Left lobe of liver (tissue), 2 donors: ENCODE measurements around the gene RBFOX1. TPM values are rescaled to one million over a fixed set of nuclear protein-coding genes. Genes with fewer than 3 reads are reported as not detected.

Experiments
- ATAC-seq: fragments of 200-7000 bp; cut with Tn5 transposase; one replicate; pipeline ENCODE4 v1.9.1; 2020; ENCODE audit warnings: mild to moderate bottlenecking, moderate library complexity
- DNase-seq: peaks from one replicate; pipeline ENCODE4 v3.0.0-alpha.2; 2020; ENCODE audit warnings: low spot score
- total RNA-seq: library from RNA; stranded (reverse); gene quantifications from one replicate; pipeline ENCODE4 v1.2.1, GENCODE V29; 2021
- donor health status: DM: no; HTN: no; CAD: no; lungs with moderate emphysema.
- donor health status: DM: no; HTN: yes; CAD: no.

The RBFOX1 gene
- total RNA-seq, 1 donor from 2014 or later: not detected

DNA sequence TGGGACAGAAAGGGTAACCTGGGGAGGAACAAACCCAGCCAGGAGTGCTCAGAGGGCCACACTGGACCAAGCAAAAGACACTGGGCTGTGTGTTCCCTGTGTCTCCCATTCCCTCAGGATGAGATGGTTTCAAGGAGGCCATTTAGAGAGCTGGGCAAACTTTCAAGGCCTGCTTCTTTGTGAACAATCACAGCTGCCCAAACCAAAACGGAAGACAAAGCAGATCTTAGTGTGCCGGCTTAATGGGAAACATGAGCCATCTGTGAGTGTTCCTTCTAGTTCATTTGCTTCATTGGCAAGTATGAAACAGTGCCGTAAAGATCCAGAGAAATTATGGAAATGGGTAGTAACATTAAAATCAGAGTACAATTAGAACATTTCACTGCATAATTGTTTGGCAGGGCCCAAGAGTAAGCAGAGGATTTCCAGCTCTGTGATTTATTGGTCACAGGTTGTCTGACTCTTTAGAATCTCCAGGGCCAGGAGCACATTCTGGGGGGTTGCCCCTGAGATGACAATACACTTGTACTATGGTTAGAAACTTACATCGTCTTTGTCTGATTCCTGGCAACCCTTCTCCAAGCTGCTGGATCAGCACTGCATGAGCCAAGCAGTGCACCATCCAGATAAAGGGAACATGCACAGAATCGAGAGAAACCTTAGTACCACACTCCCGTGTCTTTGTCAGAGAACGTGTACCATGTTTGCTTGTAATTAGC is 412.1 kb downstream of the RBFOX1 start:
- DNase-seq (no peak), ATAC-seq (no peak)

DNA sequence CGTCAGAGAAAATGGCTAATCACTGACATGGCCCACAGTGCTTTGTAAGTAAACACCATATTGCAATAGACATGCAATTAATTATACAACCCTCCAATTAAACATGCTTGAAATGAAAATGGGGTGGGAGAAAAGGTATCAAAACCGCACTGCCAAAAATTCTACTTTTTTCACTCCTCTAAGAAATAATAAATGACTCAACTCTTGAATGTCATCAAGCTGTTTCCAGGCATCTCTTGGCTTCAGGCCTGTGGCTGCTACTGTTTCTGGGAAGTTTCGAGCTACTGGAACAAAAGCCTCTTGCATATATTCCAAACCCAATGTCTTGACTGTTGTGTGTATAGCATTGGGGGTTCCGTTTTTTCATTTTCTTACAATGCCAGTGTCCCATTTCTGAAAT is 412.6 kb downstream of the RBFOX1 start:
- DNase-seq (no peak), ATAC-seq (no peak)

- ATAC-seq: no peak
- DNase-seq: no peak
These were observed 414.3 kb downstream of the RBFOX1 start for GRCh38 chr16:7746941-7747340.

DNA sequence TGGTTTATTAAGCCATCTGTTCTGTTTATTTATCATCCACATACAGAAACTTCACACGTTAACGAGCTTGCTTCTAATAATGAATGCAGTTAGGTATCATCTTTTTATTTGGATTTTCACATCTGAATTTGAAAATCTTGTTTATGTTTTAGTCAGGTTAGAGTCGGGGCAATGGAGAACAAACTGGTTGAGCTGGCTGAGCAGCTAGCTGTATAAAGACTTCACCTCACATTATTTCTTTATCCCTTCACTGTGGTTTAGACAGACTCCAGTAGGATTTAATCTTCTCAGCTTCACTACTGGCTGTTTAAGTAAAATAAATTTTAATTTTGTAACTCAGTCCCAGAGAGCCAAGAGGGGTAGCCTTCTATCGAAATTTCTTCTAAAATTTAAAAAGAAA is 415.9 kb downstream of the RBFOX1 start:
- DNase-seq (no peak), ATAC-seq (no peak)

DNA sequence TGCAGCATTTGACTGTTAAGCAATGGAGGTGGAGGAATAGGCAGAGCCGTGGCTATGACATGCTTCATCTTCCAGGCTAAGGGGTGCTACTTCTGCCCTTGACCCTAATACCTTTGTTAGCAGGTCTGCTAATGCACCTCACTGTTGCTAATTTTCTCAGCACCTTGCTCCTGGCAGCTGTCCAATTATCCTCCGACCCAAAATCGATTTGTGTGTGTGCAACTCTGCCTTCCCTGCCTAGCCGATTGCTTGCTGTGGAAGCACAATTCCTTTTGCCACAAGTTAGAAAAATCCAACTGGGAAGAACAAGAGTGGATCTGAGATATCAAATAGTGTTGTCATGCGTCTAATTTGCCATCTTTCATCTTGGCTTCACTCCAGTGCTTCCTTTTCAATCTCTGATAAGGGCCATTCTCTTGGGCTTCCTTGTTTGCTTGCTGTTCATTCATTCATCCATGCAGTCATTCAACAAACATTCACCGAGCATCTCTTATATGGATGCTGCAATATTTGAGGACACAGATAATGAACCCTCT is 422.8 kb downstream of the RBFOX1 start:
- no peak for ATAC-seq

More for the DNA sequence above, 422.8 kb downstream of the RBFOX1 start:
- no peak for DNase-seq
